ENCODE results near the gene RHOU.

Gene RHOU

DNA sequence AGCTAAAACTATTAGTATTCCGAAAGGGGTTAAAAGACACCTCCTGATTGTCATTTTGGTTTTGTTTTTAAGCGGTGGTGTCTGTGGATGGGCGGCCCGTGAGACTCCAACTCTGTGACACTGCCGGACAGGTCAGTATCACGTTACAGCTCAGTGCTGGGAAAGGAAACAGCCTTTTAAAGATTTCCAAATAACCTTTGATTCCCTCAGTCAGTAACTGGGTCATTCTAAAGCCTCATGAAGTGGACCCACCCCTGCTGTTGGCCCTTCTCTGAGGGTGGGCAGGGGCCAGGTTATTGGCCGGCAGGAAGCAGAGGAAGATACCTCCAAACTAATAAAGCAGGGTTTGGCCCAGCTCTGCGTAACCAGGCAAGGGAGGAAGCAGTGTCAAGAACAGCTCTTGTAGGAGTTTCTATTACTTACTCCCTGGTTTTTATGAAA, 2.3 kb downstream of the RHOU start:
- no peak for DNase-seq (ENCODE audit: low spot score)

DNA sequence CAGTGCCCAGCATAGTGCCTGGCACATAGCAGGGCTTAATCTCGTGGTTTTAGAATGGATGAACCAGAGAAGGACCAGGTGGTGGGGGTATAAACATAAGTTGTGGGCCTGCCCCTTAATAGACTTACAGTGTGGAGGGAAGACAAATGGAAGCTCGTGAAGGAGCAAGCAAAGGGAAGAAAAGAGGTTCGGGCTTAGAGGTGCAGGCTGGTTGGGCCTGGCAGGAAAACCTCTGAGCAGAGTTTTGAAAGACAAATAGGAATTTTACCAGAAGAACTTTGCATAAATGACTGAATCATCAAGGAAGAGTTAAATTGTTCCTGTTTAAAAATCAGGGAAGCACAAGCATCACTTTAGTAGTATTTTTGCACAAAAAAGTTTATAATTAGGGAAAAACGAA, 4.5 kb downstream of the RHOU start:
- no peak for DNase-seq (ENCODE audit: low spot score)

DNA sequence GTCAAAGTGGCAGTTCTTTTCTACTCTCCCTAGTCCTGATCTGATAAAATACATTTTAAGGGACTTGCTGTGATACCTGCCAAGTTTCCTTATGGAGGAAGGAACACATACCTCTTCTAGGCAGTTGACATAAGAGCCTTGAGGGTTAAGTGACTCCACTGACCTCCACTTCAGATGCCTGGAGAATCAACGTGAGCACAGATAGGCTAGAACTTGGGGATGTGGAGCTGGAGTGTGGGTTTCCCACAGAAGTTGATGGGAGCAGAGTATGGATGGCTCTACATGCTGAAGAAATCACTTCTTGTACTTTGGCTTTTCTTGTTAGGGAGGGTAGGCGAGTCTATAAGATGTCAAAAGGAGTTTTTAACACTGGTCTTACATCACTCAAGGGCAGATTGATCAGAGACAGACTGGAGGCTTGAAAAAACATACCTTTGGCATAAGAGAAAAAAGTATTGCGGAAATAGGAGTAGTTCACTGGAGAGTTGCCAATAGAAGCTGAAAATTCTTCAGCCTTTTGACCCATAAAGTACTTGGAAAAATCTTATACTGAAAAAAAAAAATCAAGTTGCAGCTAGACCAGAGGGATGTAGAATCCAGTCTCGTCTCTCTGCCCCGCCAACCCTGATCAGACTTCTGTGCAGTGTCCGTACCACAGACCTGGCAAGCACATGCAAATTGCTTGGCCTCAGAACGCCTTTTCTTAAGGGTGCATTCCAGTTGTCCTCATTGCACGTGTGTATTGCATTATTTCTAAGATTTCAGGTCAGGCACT, 5.5 kb downstream of the RHOU start:
- no peak for DNase-seq (ENCODE audit: low spot score)

DNA sequence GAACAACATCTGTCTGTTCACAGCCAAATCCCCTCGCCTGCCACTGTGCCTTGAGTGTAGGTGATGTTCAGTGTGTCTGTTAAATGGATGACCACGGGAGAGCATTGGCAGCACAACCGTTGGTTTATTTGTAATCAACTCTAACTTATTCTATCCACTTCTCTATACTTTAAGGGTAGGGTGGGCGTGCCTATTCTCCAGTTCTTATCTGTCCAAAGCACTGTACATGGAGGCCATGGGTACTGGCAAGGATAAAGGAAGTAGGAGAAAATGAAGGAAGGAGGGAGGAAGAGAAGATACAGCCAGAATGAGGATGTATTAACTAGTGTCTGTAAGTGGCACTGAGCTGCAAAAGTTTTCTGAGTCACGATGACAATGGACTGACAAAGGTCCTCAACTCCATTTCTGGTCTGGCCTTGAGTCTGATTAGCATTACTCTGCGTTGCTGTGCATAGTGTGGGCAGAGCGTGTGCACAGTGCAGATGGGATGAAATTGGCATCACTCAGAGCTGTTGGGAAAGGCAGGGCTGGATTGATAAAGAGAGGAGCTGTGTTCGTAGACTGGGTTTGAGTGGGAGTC, 7.1 kb downstream of the RHOU start:
- no peak for DNase-seq (ENCODE audit: low spot score)

DNA sequence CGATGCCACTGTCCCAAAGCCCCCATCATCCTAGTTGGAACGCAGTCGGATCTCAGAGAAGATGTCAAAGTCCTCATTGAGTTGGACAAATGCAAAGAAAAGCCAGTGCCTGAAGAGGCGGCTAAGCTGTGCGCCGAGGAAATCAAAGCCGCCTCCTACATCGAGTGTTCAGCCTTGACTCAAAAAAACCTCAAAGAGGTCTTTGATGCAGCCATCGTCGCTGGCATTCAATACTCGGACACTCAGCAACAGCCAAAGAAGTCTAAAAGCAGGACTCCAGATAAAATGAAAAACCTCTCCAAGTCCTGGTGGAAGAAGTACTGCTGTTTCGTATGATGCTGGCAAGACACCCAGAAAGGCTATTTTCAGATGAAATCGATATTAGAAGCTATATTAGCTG, 8.1 kb downstream of the RHOU start:
- no peak for DNase-seq (ENCODE audit: low spot score)

DNA sequence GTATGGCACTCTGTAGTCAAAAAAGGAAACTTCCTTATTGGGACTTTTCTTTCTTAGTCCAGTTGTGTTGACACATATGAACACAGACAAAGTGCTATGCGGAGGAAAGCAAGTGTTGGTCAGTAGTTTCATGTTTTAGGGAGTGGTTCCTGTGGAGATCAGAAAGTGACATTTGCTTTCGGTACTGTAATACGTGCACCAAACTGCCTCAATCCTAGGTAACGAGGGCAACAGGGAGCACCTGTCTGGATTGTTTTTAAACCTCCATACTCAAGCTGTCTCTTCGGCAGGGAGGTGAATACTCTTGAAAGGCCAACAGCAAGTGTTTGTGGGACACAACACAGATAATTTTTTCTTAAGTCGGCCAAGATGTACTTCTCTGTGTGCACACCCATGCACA, 9.1 kb downstream of the RHOU start:
- DNase-seq (ENCODE audit: low spot score), result no peak

DNA sequence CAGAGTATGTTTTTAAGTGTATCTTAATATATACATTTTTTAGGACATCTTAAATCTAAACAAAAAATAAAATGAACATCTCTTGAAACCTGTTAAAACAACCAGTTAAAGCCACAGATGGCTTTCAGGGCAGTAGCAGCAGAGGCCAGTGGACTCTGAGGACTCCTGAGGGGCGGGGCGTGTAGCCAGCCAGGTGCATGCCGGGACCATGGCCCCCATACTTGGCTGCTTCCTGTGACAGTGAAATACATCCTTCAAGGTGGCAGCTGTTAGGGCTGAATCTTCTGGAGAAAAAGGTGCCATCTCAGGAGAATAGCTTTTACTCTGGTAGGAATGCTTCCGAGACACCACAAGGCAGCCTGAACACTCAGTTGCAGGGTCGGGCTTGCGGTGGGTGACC, 9.6 kb downstream of the RHOU start:
- DNase-seq (ENCODE audit: low spot score), result no peak

DNA sequence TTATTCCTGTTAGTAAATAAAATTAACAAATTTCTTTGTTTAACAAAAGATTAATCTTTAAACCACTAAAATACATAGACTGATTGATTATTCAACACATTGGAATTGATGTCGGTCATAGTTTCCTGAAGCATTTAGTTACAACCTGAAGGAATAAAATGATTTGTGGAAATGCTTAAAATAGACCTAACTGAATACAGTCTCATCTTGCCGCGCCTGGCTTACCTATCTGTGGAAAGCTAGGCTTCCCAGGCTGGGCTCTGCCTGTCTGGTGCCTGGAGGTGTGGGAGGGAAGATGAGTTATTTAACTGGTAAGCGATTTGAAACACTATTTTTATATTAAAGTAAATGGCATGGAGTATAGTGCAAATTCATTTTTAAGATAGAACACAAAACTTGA, 10.2 kb downstream of the RHOU start:
- no peak for DNase-seq (ENCODE audit: low spot score)

DNA sequence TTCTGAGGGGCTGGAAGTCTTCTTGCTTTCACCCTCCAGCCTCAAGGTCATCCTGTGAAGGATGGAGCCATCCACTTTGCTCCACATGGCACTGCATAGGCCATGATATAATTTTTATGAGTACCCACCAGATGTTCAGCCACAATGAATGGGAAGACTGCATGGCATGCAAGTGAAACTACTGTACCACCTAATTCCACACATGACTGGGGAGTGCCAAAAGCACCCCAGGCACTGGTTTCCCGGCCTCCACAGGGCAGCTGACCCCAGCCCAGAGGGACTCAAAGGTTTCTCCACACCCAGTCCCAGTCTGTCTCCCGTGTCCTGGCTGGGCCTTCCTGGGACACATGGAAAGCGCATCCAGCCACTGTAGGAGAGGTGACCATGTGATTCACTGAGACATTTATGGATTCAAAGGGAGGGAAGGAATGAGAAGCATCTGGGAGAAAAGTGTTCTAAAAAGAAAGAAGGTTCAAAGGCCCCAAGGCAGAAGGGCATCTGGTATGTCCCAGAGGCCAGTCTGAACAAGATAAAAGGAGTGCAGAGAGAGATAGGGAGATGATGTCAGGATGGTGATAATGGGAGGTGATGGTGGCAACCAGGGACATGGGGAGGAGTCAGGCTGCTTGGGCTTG, 12.1 kb downstream of the RHOU start:
- DNase-seq (ENCODE audit: low spot score), result no peak

DNA sequence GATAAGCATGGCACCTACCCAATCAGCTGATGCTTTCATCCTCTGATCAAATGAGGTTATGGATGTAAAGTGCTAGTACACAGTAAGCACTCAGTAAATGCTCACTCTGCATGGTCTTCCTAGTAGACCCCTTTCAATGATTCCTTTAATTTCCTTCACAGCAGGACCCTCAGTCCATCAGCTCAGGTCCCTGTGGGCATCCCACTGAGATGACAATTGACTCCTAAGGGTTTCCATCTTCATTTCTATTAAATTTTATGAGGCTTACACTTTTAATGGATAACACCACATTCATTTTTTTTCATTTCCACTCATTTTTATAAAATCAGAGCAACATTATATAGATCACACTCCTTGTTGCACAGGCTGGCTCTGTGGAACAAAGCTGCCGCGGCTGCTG, 12.8 kb downstream of the RHOU start:
- no peak for DNase-seq (ENCODE audit: low spot score)

DNA sequence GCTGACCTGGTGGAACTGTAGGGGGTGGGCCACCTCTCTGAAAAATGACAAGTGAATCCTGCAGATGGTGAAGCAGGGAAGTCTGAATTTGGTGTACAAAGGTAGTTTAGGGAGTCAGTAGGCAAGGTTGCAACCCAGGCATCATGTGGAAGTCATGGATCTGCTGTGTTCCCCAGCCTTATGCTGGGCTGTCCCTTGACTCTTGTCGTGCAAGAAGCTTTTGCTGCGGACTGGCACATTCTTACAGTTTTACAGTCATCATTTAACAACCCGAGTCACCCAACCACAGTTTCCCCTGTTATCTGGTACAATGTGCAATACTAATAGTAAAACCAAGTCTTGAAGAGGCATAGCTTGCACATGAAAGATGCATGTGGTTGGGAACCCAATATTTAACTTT, 13.2 kb downstream of the RHOU start:
- DNase-seq (ENCODE audit: low spot score), result no peak

DNA sequence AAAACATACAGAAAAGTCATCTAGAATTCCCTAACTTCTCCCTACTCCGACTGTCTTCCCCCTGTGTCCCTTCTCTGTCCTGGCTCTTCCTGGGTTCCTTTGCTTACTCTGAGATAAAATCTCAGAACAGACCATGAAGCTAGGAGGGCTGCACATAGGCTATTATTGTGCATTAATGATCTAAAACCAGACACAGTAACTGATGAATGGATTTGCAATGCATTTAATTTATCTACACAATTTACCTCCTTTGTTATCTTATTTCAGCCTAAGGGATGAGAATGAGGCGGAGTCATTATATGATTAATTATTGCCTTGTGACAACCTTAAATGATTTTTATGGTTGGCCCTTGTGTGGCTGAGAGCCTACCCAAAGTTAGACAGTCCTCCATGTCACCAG, 14.5 kb downstream of the RHOU start:
- DNase-seq (ENCODE audit: low spot score), result no peak

DNA sequence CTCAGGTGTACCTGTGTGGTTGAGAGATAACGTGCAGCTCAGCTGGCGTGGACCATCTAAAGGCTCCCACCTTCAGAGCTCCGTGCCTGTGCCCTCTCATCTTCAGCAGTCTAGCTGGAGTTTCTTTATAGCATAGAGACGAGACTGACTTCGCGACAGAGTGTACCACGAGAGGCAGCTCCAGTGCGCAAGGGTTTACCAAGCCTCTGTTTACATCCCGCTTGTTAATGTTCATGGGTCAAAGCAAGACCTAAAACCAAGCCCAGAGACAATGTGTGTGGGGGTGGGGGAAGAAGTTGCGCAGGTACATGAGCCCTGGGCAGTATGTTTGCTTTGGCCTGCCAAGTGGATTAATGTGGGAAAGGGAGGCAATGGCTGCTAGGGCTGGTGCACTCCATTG, 15.6 kb downstream of the RHOU start:
- DNase-seq (ENCODE audit: low spot score), result no peak

DNA sequence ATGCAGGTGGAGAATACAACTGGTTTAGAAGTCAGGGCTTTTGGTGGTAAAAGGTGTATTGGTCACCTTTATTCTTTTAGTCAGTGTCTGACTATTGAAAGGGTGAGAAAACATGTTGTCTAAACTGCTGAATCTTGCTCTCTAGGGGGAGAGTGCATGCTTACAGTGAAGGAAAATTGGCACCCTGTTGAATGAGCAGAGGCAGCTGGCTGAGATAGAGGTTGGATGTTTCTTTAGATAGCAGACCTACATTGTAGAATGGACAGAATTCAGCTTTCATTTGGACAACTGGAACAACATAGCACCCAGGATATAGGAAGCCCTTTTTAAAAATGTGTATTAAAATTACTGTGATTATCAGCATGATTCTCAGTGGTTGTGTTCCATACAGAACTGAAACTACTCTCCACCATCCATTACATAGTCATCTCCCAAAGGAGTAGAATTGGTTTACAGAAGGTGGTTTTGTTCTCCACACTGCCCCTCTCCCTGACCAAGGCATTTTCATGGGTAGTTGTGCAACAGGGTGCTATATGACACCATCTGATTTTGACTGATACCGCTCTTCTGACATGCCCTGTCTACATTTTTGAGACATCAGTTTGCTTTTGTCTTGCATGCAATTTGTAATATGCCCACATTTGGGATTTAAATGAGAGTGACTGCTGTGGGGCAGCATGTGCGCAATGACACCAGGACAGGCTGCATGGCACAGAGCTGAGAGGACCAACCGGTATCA, 16.2 kb downstream of the RHOU start:
- DNase-seq (ENCODE audit: low spot score), result no peak

DNA sequence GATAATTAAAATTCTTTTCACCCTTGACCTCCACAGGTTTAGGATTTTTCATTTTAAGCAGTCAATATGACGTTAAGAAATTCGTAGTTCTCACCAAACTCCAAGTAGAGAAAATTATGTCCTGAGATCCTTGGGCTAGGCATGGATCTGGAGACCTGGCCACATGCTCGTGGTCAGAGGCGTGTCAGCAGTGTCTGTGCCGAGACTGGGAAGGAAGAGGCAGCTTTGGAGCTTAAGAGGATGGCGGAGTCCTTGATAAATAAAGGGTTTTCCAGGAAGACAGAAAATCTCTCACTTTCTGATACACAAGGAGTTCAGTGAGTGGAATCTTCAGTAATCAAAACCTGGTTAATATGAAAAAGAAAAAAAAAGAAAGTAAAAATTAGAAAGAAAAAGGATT, 17.0 kb downstream of the RHOU start:
- no peak for DNase-seq (ENCODE audit: low spot score)

DNA sequence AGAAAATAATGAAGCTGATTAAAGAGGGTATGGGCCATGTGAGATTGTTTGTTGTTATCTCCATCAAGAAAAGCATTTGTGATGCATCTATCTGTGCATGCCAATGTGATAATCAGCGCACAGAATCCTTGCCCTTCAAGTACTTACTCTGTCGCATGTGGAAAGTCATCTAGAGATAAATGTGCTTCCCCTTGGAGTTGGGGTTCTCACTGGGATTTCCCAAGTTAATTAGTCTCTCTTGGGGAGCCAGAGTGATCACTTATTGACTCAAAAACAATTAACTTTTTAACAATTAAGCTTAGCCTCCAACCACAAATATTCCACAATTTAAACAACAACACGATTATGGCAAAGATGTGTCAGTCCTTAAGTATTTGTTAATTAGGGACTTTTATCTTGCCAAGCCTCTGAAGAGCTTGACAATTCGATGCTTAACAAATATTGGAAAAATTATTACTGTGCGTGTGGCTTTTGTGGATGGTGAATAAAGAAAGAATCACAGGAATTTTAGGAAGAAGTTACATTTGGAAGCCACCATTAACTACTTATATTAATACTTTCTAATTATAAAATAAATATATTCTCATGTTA, 17.5 kb downstream of the RHOU start:
- no peak for DNase-seq (ENCODE audit: low spot score)

DNA sequence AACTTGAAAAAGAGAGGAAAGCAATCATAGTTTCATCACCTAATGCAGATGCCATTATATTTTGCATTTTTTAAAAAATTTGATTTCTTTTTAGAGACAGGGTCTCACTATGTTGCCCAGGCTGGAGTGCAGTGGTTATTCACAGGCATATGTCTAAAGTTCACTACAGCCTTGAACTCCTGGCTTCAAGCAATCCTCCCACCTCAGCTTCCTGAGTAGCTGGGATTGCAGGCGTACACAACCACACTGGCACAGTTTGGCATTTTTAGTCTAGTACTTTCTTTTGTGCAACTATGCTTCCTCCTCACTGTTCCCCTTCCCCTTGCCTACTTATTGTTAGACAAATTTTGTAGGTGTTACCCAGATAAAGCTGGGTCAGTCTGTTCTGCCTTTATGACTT, 18.0 kb downstream of the RHOU start:
- DNase-seq (ENCODE audit: low spot score), result no peak

DNA sequence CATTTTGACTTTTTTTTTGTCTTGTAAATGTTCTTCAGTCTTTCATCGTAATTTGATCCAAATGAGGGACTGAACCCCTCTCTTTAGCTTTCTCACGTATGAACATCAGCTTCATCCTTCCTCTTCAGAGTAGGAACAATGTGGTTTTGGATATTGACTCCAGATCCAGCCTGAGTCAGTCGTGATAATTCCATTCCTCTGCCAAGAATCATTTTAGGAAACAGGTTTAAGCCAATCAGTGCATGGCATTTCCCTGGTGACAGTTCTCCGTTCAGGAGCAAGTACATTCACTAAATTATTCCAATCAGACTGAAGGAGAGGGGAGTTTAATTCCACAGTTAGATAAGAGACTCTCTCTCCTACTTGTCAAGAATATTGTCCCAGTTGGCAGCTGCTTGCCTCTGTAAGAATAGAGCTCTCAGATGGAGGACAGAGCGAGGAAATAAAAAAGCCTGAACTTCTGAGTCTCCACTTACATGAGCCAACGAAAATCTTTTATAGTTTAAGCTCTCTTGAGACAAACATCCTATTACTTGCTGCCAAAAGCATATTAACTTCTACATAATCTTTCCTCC, 18.6 kb downstream of the RHOU start:
- no peak for DNase-seq (ENCODE audit: low spot score)

DNA sequence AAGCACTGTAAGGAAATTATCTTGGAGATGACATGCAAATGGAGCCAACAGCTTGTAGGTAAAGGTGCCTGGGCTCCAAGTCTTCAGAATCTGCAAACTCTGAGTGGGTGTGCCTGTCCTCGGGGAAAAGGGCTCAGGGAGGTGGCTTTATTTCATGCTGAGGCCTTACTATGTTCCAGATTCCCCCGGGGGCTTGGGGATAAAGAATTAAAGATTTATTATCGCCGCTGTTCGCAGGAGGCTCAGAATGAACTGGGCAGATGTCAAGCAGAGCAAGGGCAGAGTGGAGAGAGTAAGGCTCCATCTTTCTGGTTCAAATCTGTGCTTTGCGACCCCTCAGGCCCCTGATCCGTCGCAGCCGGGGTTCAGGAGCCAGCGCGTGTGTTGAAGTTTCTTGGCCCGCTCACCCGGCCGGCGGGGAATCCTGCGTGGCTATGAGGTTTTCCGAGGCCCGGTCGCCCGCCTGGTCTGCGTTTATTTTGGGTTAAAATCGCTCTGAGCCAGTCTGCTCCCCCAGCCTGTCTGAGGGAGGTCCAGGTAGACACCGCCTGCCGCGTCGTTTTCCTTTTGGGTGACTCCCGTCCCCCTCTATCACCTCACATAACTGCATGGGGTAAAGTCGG, 19.5 kb downstream of the RHOU start:
- DNase-seq (ENCODE audit: low spot score), result no peak

DNA sequence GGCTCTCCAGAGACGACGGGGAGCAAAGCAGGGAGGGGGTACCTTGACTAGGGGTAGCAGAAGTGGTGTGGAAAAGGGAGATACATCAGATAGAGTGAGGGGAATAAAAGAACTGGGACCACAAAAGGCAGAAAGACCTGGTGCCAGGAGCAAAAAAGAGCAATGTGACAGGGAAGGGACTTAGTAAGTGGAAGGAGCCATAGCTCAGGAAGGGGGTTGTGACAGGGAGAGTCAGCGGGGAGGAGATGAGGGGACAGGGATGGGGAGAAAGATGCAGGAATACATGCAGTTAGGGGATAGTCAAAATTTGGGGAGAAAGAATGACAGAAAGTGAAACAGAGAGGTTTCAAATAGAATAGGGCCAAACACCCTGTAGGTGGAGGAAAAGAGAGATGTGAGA, 20.5 kb downstream of the RHOU start:
- DNase-seq (ENCODE audit: low spot score), result no peak

DNA sequence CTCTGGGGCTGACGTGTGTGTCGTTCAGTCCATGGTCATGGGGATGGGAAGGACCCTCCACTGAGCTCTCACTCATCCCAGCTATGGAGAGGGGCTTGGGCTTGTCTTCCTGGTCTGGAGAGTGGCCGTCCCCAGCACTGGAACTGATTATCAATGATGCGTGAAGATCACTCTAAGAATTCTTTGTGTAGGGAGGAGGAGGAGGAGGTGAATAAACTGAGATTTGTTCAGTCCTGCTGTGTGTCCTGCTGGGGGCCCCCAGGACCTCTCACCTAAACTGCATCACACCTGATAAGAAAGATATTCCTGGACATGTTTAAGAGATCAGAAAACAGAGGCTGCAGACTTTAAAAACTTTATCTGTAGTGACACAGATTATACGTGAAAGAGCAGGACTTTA, 21.2 kb downstream of the RHOU start:
- DNase-seq (ENCODE audit: low spot score), result no peak

DNA sequence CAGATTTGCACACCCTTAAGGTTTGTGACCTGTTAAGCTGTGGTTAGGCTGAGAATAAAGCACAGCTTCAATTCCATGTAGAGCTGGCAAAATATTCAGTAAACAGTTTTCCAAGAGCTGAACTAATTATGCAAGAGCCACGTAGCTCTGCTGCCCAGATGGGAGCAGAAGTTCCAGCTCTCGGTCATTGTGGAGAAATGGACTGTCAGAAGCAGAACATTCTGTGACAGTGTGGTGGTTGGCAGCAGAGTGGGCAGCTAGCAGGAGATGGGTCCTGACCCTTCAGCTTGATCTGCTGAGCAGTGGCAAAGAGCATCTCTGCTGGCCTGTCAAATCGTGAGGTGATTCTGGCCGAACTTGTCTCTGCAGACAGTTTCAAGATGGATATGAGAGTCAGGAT, 23.2 kb downstream of the RHOU start:
- DNase-seq (ENCODE audit: low spot score), result no peak
